Neural cell (in vitro differentiated cells): ENCODE results near the gene VSTM1. TPM values are rescaled to one million over a fixed set of nuclear protein-coding genes. Genes with fewer than 3 reads are reported as not detected.

Experiments
- H2AFZ ChIP-seq: fragments of 200-600, 300-800 bp; sonication (generic), shearing (Covaris generic); 2 replicates; pipeline ENCODE4 v1.6.0; 2014; ENCODE audit warnings: low read depth, mild to moderate bottlenecking, antibody characterized with exemption, low read length, moderate library complexity
- H3F3A ChIP-seq: fragments of 200-600 bp; shearing (Covaris generic); 2 replicates; pipeline ENCODE4 v1.6.1; 2016; ENCODE audit warnings: mild to moderate bottlenecking, moderate library complexity, mixed read lengths, antibody characterized with exemption, low read length; ENCODE audit not compliant: insufficient read depth, poor library complexity, severe bottlenecking
- H3K27ac ChIP-seq: fragments of 200-600, 300-800 bp; sonication (generic), shearing (Covaris generic); 2 replicates; pipeline ENCODE4 v1.5.1; 2014; ENCODE audit warnings: mild to moderate bottlenecking, low read length, moderate library complexity
- H3K27me3 ChIP-seq: fragments of 300-800, 200-600 bp; sonication (generic), shearing (Covaris generic); 2 replicates; pipeline ENCODE4 v1.6.0; 2014; ENCODE audit warnings: mild to moderate bottlenecking, low read depth, low read length, moderate library complexity; ENCODE audit not compliant: insufficient read depth
- H3K36me3 ChIP-seq: fragments of 300-800, 200-600 bp; sonication (generic), shearing (Covaris generic); 2 replicates; pipeline ENCODE4 v1.5.1; 2014; ENCODE audit warnings: mild to moderate bottlenecking, antibody characterized with exemption, low read length, moderate library complexity; ENCODE audit not compliant: insufficient read depth
- H3K4me2 ChIP-seq: fragments of 300-800, 200-600 bp; sonication (generic), shearing (Covaris generic); 2 replicates; pipeline ENCODE4 v1.6.0; 2014; ENCODE audit warnings: mild to moderate bottlenecking, low read length
- H3K4me3 ChIP-seq: fragments of 300-800, 200-600 bp; sonication (generic), shearing (Covaris generic); 2 replicates; pipeline ENCODE4 v1.5.1; 2014; ENCODE audit warnings: mild to moderate bottlenecking, low read length, moderate library complexity
- H3K79me2 ChIP-seq: fragments of 200-600 bp; shearing (Covaris generic); replicated peaks from 2 replicates; pipeline ENCODE4 v1.6.0; 2014; ENCODE audit warnings: mild to moderate bottlenecking, low read length, moderate library complexity; ENCODE audit not compliant: insufficient read depth
- H3K9ac ChIP-seq: fragments of 300-800, 200-600 bp; sonication (generic), shearing (Covaris generic); 2 replicates; pipeline ENCODE4 v1.6.1; 2016; ENCODE audit warnings: mild to moderate bottlenecking, low read length, mixed read lengths
- H3K9me2 ChIP-seq: fragments of 200-600 bp; shearing (Covaris generic); 2 replicates; pipeline ENCODE4 v1.6.1; 2016; ENCODE audit warnings: mild to moderate bottlenecking, low read length, mixed read lengths; ENCODE audit not compliant: insufficient read depth
- H3K9me3 ChIP-seq: fragments of 200-600, 300-800 bp; sonication (generic), shearing (Covaris generic); 2 replicates; pipeline ENCODE4 v1.6.1; 2016; ENCODE audit warnings: mild to moderate bottlenecking, mixed run types, low read length, moderate library complexity, mixed read lengths
- H4K20me1 ChIP-seq: fragments of 200-600 bp; shearing (Covaris generic); 2 replicates; pipeline ENCODE4 v1.6.1; 2016; ENCODE audit warnings: mild to moderate bottlenecking, mixed run types; ENCODE audit not compliant: insufficient read depth
- EP300 ChIP-seq: fragments of 450-650 bp; conservative IDR thresholded peaks from 2 replicates; pipeline ENCODE4 v1.6.1; 2014; ENCODE audit warnings: antibody characterized with exemption, mild to moderate bottlenecking, moderate library complexity; ENCODE audit not compliant: poor library complexity, severe bottlenecking
- EZH2 ChIP-seq: fragments of 200-600, 300-800 bp; shearing (Covaris generic), sonication (generic); IDR thresholded peaks from 2 replicates; pipeline ENCODE4 v1.6.1; 2014; ENCODE audit warnings: antibody characterized with exemption, low read length, borderline replicate concordance, mild to moderate bottlenecking; ENCODE audit not compliant: insufficient read depth, poor library complexity, severe bottlenecking
- MXI1 ChIP-seq: fragments of 450-650 bp; conservative IDR thresholded peaks from 2 replicates; pipeline ENCODE4 v1.6.1; 2014; ENCODE audit warnings: antibody characterized with exemption, mild to moderate bottlenecking; ENCODE audit not compliant: poor library complexity, severe bottlenecking
- POLR2AphosphoS5 ChIP-seq: IDR thresholded peaks from 2 replicates; pipeline ENCODE4 v1.6.1; 2012
- RAD21 ChIP-seq: fragments of 450-650 bp; conservative IDR thresholded peaks from 2 replicates; pipeline ENCODE4 v1.6.1; 2014; ENCODE audit warnings: antibody characterized with exemption, mild to moderate bottlenecking, moderate library complexity
- SMC3 ChIP-seq: fragments of 450-650 bp; conservative IDR thresholded peaks from 2 replicates; pipeline ENCODE4 v1.6.1; 2014; ENCODE audit warnings: antibody characterized with exemption, mild to moderate bottlenecking, moderate library complexity; ENCODE audit not compliant: poor library complexity
- TAF1 ChIP-seq: IDR thresholded peaks from 2 replicates; pipeline ENCODE4 v1.6.1; 2012; ENCODE audit warnings: low read depth
- polyA plus RNA-seq: library from polyadenylated mRNA; depleted of rRNA; stranded (reverse); fragments of >200 nt; gene quantifications from 2 replicates; pipeline ENCODE4 v1.2.3, GENCODE V29; 2014
- TF ChIP-seq, protein P1 (sequence below): IDR thresholded peaks from 2 replicates; pipeline ENCODE4 v1.6.1; 2012; ENCODE audit warnings: borderline replicate concordance
- TF ChIP-seq, protein P2 (sequence below): fragments of 450-650 bp; IDR thresholded peaks from 2 replicates; pipeline ENCODE4 v1.5.1; 2014; ENCODE audit warnings: antibody characterized with exemption, mild to moderate bottlenecking, moderate library complexity; ENCODE audit not compliant: poor library complexity, severe bottlenecking

The VSTM1 gene
- polyA plus RNA-seq, 1 donor from 2014 or later, result not detected

GRCh38 chr19:54081032-54081431 is 17.3 kb upstream of the VSTM1 start, which contains the start of gene TARM1:
Gene TARM1, minus strand, starts transcription at chr19:54081365. Its CDS starts 25 bp downstream, at chr19:54081340.
- H3K9ac ChIP-seq, result no peak within 1 kb of the TSS
- H4K20me1 ChIP-seq, result no peaks in the 10 kb centered on the region
- no peaks in the 10 kb centered on the region for H3K27me3 ChIP-seq
- no peaks in the 10 kb centered on the region for H3K9me3 ChIP-seq
- no peak within 1 kb of the TSS for H3K4me3 ChIP-seq
- H3K36me3 ChIP-seq, result no peaks in the 10 kb centered on the region
- TF ChIP-seq POLR2AphosphoS5, result no peak
- TF ChIP-seq, protein P1, sequence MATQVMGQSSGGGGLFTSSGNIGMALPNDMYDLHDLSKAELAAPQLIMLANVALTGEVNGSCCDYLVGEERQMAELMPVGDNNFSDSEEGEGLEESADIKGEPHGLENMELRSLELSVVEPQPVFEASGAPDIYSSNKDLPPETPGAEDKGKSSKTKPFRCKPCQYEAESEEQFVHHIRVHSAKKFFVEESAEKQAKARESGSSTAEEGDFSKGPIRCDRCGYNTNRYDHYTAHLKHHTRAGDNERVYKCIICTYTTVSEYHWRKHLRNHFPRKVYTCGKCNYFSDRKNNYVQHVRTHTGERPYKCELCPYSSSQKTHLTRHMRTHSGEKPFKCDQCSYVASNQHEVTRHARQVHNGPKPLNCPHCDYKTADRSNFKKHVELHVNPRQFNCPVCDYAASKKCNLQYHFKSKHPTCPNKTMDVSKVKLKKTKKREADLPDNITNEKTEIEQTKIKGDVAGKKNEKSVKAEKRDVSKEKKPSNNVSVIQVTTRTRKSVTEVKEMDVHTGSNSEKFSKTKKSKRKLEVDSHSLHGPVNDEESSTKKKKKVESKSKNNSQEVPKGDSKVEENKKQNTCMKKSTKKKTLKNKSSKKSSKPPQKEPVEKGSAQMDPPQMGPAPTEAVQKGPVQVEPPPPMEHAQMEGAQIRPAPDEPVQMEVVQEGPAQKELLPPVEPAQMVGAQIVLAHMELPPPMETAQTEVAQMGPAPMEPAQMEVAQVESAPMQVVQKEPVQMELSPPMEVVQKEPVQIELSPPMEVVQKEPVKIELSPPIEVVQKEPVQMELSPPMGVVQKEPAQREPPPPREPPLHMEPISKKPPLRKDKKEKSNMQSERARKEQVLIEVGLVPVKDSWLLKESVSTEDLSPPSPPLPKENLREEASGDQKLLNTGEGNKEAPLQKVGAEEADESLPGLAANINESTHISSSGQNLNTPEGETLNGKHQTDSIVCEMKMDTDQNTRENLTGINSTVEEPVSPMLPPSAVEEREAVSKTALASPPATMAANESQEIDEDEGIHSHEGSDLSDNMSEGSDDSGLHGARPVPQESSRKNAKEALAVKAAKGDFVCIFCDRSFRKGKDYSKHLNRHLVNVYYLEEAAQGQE, result no peak
- TF ChIP-seq SMC3, result no peak
- TF ChIP-seq EP300, result no peak
- TF ChIP-seq, protein P2, sequence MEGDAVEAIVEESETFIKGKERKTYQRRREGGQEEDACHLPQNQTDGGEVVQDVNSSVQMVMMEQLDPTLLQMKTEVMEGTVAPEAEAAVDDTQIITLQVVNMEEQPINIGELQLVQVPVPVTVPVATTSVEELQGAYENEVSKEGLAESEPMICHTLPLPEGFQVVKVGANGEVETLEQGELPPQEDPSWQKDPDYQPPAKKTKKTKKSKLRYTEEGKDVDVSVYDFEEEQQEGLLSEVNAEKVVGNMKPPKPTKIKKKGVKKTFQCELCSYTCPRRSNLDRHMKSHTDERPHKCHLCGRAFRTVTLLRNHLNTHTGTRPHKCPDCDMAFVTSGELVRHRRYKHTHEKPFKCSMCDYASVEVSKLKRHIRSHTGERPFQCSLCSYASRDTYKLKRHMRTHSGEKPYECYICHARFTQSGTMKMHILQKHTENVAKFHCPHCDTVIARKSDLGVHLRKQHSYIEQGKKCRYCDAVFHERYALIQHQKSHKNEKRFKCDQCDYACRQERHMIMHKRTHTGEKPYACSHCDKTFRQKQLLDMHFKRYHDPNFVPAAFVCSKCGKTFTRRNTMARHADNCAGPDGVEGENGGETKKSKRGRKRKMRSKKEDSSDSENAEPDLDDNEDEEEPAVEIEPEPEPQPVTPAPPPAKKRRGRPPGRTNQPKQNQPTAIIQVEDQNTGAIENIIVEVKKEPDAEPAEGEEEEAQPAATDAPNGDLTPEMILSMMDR, result no peak
- TF ChIP-seq TAF1, result no peak
- H3K79me2 ChIP-seq, result no peaks in the 10 kb centered on the region
- H3K9me2 ChIP-seq, result no peaks in the 10 kb centered on the region
- no peak within 1 kb of the TSS for H2AFZ ChIP-seq
- no peak within 1 kb of the TSS for H3K4me2 ChIP-seq
- no peak within 1 kb of the TSS for H3K27ac ChIP-seq
- H3F3A ChIP-seq, result no peaks in the 10 kb centered on the region

- Histone ChIP-seq H3K4me3 (no peak overlapping the region), H4K20me1 (no peaks in the 10 kb centered on the region), H3K9ac (no peak overlapping the region), H3K79me2 (no peaks in the 10 kb centered on the region), H3K27ac (no peak overlapping the region), H3K27me3 (no peaks in the 10 kb centered on the region), H3K36me3 (no peaks in the 10 kb centered on the region), H3K9me3 (no peaks in the 10 kb centered on the region), H2AFZ (no peak overlapping the region), H3K9me2 (no peaks in the 10 kb centered on the region), H3K4me2 (no peak overlapping the region), H3F3A (no peaks in the 10 kb centered on the region)
- TF ChIP-seq MXI1 (no peak), RAD21 (no peak), EP300 (no peak), EZH2 (no peak), POLR2AphosphoS5 (no peak), SMC3 (no peak), TAF1 (no peak)
- TF ChIP-seq, protein P1, result no peak
- TF ChIP-seq, protein P2, result no peak
These were observed 13.6 kb upstream of the VSTM1 start for GRCh38 chr19:54077334-54077733.
